ENCODE data around the gene NFKBIA.
"Not testable (repeated sequence)": the region's sequence is repeated elsewhere in the genome, so short reads cannot be mapped to it uniquely, and the experiment has no call there.

The NFKBIA gene

GRCh38 chr14:35408026-35408425 is 3.5 kb upstream of the NFKBIA start:
- FAIRE-seq (no peak), DNase-seq (ENCODE audit: low spot score) (no peak)

DNA sequence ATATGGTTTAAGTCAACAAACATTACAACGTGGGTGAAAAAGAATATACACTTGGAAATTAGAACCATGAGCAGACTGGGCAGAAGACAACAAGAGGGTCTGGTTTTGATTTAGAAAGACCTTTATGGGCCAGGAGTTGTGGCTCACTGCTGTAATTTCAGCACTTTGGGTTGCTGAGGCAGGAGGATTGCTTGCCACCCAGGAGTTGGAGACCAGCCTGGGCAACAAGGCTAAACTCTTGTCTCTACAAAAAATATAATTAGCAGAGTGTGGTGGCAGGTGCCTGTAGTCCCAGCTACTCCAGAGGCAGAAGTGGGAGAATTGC is 2.7 kb upstream of the NFKBIA start:
- FAIRE-seq = no peak
- no peak for DNase-seq (ENCODE audit: low spot score)

DNA sequence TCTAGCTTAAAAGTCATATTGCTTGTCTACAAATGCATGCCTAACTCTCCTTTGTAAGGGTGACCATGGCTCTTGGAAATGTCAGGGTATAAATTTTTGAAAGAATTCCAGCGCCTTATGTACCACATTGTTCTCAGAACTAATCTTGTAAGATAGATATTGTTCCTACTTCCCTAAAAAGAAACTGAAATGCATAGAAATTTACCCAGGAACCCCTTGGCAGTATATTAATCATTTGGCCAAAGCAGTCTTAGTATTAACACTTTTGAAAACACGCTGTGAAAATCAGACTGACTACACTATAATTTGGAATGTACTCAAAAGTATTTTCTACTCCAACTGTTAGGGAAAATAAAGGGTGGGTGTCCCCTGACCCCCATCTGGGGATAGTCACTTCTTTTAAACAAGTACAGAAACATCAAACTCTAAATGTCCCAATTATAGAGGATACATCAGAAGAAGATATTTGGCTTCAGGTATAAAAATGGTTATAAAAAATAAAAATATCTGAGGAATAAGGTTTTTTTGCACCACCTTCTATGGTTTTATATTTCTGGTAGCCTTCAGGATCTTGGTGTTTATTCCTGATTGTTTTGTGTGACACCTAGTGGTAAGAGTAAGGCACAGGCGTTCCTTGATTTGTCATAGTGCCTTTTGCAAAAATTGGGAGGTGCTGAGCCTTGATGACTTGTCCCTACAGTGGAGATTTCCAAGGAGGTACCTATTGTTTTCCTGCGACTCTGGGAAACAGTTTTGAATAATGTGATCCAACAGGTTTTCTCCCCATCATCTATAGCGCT is 2.2 kb upstream of the NFKBIA start:
- DNase-seq (ENCODE audit: low spot score) = peak; percentile 66
- FAIRE-seq = no peak

DNA sequence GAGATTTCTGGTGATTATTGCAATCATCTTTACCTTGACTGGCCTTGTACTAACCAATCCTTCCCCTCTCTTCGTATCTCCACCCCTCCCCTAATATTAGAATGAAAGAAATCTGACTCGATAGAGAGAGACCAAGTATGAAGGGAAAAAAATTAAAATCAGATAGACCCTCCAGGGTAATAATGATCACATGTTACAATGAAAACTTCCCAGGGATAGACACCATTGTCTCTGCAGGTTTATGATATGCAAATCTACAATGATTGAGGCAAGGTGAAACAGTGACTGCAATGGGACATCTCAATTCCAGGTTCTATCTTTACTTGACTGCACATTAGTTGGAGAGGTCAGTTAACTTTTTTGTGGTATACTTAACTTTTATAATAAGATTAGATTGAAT is 1.5 kb upstream of the NFKBIA start:
- FAIRE-seq = no peak
- DNase-seq (ENCODE audit: low spot score) = no peak

GRCh38 chr14:35405304-35405996 is 901 bp upstream of the NFKBIA start:
- FAIRE-seq (no peak), DNase-seq (ENCODE audit: low spot score) (no peak)

GRCh38 chr14:35403603-35404448 is 723 bp downstream of the NFKBIA start:
- no peak for FAIRE-seq

GRCh38 chr14:35403114-35403602 is 1.4 kb downstream of the NFKBIA start:
- DNase-seq (ENCODE audit: low spot score) = no peak
- FAIRE-seq = no peak

More at GRCh38 chr14:35403603-35404448, 723 bp downstream of the NFKBIA start:
- DNase-seq (ENCODE audit: low spot score) = peak; percentile 94

DNA sequence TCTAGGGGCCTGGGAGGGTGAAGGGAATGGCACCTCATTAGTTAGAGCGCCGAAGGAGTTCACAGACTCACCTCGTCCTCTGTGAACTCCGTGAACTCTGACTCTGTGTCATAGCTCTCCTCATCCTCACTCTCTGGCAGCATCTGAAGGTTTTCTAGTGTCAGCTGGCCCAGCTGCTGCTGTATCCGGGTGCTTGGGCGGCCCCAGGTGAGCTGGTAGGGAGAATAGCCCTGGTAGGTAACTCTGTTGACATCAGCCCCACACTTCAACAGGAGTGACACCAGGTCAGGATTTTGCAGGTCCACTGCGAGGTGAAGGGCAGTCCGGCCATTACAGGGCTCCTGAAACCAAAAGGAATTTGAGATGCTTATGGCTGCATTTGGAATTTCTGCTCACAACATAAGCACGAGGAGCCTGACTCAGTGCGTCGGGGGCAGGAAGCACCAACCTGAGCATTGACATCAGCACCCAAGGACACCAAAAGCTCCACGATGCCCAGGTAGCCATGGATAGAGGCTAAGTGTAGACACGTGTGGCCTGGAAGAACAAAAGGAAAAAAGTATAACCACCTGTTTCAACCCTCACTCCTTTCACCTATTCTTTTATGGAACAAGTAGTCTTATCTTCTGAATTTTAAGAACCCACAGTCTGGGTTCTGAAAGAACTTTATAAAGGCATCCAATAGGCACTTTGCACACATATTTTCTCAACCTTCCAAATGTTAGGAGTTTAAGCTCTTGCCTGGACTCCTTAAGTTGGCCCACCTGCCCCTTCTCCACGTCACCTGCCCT is 2.0 kb downstream of the NFKBIA start:
- DNase-seq (ENCODE audit: low spot score) (no peak), FAIRE-seq (no peak)

DNA sequence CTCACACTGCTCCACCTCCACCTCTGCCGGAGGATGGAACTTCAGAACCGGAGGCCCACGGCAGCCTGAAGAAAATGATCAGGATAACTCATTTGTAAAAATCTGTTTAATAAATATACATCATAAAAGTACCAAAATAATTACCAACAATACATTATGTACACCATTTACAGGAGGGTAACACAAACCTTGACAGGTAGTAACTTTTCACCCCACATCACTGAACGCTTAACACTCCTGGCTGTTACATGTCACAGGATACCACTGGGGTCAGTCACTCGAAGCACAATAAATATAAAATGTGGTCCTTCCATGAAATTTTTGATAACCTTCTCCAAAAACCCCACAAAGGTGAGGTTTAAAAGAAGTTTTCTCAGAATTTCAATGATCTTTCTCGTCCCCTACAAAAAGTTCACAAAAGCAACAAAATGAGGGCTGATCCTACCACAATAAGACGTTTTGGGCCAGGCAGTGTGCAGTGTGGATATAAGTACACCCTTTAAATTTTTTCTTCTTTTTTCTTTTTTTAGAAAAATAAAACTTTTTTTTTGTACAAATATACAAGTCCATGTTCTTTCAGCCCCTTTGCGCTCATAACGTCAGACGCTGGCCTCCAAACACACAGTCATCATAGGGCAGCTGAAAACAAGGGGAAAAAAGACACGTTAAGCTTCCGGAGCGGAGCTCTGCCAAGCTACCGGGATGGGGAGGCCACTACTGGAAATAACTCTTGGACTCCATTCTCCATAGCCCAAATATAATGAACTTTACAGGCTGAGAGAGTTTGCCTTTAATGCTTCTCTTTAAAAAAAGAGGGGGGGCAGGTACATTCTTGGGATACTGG is 2.9 kb downstream of the NFKBIA start:
- no peak for FAIRE-seq
- DNase-seq (ENCODE audit: low spot score) = no peak

GRCh38 chr14:35400648-35401421 is 3.7 kb downstream of the NFKBIA start:
- FAIRE-seq = no peak
- DNase-seq (ENCODE audit: low spot score) = no peak

DNA sequence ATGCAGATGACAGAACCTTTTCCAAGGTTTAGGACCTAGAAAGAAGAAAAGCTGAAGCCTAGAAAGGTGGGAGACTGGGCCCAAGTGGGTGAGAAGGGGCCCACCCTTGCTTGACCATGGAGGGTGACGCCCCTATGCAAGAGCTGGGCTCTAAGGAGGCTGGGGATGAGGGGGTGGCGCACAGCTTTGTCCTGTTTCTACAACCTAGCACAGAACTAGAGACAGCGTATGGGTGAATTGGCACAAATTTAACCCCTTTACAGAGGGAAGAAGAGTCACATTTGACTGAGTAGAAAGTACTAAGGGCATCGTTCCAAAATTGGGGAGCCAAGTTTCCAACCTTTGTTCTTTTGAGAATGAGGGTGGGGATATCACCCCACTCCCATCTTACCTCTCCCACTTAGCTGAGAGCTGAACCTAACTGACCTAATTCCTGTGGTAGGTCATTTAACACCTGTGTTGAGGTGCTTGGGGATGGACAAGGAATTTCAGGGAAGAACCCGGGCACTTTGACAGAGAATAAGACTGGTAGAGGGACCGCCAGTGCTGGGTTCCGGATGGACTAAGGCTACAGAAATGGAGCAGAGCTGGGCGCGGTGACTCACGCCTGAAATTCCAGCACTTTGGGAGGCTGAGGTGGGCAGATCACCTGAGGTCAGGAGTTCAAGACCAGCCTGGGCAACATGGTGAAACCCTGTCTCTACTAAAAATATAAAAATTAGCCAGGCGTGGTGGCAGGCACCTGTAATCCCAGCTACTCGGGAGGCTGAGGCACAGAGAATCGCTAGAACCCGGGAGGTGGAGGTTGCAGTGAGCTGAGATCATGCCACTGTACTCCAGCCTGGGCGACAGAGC is 5.2 kb downstream of the NFKBIA start:
- FAIRE-seq = no peak
- no peak for DNase-seq (ENCODE audit: low spot score)

DNA sequence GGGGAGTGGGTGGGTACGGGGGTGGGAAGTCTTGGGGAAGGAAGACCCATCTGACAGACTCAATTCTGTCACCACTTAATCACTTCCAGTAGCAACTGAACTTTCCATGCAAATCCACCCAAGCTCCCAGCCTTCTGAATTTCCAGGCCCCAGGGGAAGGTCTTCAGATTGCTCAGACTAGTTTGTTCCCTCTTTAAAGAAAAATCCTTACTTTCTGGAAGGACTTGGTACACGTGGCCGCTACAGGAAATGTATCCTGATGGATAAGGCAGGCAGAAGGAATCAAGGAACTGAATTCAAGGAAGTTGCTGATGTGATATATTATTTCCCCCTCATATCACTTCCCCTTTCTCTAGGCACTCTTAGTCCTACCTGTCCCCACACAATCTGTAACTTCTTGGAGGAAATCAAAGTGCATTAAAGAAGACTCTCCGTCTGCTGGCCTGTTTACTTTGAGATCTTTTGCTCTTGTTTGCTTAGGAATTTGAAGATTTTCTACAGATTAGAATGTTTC is 6.4 kb downstream of the NFKBIA start:
- DNase-seq (ENCODE audit: low spot score) (no peak), FAIRE-seq (no peak)

DNA sequence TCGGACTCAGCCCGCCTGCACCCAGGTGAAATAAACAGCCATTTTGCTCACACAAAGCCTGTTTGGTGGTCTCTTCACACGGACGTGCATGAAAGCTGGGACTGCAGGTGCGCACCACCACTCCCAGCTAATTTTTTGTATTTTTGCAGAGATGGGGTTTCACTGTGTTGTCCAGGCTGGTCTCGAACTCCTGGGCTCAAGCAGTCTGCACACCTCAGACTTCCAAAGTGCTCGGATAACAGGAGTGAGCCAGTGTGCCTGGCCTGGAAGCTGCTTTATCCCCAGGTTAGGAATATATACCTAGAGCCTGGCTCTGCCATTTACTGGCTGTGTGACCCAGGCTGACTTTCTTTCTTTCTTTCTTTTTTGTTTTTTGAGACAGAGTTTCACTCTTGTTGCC is 7.9 kb downstream of the NFKBIA start:
- not testable (repeated sequence) for DNase-seq (ENCODE audit: low spot score); FAIRE-seq

DNA sequence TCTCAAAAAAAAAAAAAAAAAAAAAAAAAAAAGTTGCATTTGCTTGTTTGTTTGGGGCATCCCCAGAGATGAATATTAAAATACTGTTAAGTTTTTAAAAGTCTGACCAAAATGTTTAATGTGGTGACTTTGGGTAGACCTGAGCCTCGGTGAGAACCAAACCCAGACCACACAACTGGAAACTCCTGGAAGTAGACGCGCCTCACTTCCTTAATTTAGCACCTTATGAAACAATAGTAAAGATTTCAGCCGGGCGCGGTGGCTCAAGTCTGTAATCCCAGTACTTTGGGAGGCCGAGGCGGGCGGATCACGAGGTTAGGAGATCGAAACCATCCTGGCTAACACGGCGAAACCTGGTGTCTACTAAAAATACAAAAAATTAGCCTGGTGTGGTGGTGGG is 9.3 kb downstream of the NFKBIA start:
- FAIRE-seq (no peak), DNase-seq (ENCODE audit: low spot score) (no peak)

DNA sequence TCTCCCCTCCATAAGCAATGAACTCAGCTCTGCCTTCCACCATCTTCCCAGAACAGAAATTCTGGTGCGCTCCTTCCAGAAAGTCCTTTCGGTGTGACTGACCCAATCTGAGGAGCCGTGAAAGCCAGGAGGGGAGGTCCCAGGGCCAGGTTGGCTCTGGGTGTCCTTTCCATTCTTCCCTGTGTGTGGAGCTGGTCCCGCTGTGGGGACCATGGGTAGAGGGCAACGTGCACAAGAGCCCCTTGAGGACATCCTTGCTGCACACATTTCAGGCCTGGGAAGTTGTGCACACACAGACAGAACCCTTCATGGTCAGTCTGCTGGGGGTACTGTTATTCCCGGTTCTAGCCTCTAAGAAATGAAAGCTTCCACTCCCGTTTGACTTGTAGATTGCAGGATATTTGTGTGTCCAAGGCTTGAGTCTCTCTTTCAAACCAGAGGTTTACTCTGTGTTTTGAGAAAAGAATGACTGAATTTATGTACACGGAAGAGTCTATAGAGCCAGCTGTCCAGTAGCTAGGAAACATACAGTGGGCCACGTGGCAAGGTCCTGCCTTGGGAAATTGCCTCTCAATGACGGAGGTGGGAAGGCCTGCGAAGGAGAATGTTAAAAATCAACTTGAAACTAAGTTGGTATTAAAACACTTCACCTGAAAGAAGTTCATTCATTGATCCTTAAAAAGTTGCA is 10.1 kb downstream of the NFKBIA start:
- FAIRE-seq (no peak), DNase-seq (ENCODE audit: low spot score) (no peak)

DNA sequence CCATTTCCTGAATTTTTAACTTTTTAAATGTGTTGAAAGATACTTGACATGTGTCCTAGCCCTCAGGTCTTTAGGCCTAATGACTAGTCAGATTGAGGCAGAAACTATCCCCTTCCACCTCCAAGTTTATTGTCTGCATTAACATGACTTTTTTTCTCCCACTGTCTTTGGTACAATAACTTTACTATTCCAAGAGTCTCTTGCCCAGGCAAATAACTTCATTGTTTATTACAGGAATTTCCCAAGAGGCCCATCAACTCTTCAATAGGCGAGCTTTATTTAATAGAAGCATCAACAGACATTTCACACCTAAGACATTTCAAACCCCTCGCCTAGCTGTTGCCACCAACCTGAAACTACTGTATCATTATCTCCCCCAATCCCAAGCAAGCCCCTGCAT is 10.7 kb downstream of the NFKBIA start:
- FAIRE-seq (no peak), DNase-seq (ENCODE audit: low spot score) (no peak)

DNA sequence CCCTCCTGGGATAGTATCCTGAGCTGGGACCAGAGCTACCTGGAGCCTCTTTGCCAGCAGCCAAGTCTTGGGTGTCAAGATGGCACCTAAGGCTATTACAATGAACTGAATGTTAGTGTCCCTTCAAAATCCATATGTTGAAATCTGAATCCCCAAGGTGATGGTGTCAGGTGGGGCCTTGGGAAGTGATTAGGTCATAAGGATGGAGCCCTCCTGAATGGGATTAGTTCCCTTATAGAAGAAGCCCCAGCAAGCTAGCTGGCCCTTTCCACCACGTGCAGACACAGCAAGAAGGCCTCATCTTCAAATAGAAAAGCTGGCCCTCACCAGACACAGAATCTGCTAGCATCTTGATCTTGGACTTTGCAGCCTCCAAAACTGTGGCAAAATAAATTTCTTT is 12.4 kb downstream of the NFKBIA start:
- FAIRE-seq (no peak), DNase-seq (ENCODE audit: low spot score) (no peak)

GRCh38 chr14:35391388-35391710 is 13.2 kb downstream of the NFKBIA start:
- no peak for DNase-seq (ENCODE audit: low spot score)
- no peak for FAIRE-seq
